ENCODE measurements around the gene ABCC4.

ABCC4 gene

GRCh38 chr13:95030821-95031343 lies 270.4 kb downstream of the ABCC4 start:
- DNase-seq = no peak

DNA sequence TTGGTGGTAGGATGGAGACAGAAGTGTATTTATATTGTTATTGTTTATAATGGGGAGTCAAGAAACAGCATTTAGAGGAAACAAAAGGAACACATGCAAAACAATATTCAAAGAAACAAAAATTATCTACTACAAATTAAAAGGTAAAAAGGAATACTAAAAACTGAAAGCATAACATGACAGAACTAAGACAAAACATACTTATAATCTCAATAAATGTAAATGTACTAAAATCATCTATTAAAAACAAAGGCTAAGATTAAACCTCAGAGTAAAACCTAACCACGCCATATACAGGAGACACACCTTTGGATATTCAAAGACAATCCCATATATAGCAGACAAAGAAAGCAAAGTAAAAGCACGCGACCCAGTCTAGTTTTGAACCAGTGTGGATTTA lies 273.6 kb downstream of the ABCC4 start:
- no peak for DNase-seq

DNA sequence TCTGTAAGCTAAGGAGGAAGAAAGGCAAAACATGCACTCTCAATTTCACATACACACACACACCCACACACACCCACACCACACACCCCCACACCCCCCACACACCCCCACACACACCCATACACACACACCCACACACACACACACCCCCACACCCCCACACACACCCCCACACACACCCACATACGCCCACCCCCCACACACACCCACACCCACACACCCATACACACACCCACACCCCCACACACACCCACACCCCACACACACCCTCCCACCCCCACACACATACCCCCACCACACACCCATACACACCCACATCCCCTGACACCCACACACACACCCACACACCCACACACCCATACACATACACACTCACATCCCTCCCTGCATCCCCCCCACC lies 276.1 kb downstream of the ABCC4 start:
- no peak for DNase-seq

GRCh38 chr13:95023405-95023804 lies 277.8 kb downstream of the ABCC4 start:
- DNase-seq = no peak

GRCh38 chr13:95020298-95020987 lies 280.8 kb downstream of the ABCC4 start:
- DNase-seq = no peak

GRCh38 chr13:95019886-95020285 lies 281.4 kb downstream of the ABCC4 start:
- DNase-seq = no peak

DNA sequence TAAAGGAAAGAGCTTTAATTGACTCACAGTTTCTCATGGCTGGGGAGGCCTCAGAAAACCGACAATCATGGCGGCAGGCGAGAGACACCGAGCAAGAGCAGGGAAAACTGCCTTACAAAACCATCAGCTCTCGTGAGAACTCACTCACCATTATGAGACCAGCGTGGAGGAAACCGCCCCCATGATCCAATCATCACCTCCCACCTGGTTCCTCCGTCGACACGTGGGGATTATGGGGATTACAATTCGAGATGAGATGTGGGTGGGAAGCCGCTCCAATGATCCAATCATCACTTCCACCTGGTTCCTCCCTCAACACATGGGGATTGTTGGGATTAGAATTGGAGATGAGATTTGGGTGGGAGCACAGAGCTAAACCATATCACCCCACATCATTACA lies 293.9 kb downstream of the ABCC4 start:
- no peak for DNase-seq

- no peak for DNase-seq
These were observed 296.0 kb downstream of the ABCC4 start for GRCh38 chr13:95005300-95005699.

DNA sequence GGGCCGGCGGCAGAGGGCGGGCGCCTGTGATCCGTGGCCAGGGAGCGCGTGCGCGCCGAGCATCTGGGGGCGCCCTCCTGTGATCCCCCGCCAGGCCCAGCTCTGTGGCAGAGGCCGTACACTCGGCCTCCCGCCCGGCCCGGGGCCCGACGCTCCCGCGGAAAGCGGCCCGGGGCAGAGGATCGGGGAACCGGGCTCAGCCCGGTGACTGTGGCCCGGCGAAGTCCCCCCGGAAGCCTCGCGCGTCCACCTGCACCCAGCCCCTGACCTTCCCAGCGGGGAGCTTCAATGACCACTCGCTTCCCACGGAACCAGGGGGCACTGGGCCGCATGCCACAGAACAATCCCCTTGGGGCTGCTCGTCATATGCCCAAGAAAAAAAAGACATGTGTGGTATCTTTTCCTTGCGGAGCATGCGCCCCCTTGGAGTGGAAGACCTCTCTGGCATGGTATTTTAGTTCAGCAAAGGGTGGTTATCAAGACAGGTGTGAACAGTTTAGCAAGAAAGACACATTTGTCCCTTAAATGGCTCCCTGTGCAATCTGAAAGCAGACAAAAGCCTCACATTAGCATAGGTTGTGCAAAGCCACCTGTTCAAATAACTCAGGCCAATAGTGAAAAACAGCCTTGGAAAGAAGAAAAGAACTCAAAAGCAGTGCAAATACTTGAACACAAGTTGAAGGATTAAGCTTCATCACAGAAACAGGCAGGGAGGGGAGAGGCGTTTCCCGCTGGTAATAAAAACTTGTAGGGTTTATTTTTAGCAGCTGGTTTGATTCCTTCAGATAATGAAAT lies 298.0 kb downstream of the ABCC4 start:
- no peak for DNase-seq

GRCh38 chr13:95002126-95002525 lies 299.1 kb downstream of the ABCC4 start:
- no peak for DNase-seq

DNA sequence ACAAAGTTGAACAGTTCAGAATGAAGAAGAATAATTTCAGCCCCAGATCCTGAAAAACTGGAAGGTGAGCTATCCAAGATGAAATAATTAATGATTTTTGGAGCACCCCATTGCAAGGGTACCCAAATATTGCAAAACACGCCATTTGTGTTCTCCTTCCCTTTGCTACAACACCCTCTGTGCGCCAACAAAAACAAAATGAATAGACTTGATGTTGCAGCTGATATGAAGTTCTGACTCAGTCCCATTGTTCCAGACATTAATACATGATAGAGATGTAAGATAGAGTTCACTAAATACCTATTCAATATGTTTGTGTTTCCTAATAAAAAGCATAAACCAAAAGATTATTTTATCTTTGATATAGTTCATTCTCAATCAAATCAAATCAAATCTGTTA lies 301.4 kb downstream of the ABCC4 start:
- DNase-seq = no peak

- no peak for DNase-seq
These were observed 304.1 kb downstream of the ABCC4 start for GRCh38 chr13:94997126-94997525.

GRCh38 chr13:94996445-94996844 lies 304.8 kb downstream of the ABCC4 start:
- DNase-seq = no peak

DNA sequence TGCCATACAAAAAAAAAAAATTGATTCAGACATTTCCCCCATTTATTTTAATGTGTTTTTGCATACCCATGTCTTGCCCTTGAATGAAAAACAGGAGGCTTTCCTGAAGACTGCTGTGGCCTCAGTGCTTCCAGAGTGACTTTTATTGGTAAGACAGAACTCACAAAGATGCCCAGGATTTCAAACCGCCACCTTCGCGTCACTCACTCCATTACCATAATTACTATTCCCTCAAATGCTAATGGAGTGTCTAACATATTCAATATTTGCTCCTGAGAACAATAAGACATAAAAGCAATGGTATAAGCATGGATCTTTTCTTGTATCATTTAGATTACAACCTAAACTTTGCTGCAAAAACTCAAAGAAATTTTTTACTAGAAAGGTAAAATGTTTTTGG lies 306.7 kb downstream of the ABCC4 start:
- DNase-seq = no peak

GRCh38 chr13:94993616-94994015 lies 307.6 kb downstream of the ABCC4 start:
- no peak for DNase-seq

GRCh38 chr13:94992036-94992960 lies 309.0 kb downstream of the ABCC4 start:
- no peak for DNase-seq

GRCh38 chr13:94988654-94989053 lies 312.6 kb downstream of the ABCC4 start:
- no peak for DNase-seq

DNA sequence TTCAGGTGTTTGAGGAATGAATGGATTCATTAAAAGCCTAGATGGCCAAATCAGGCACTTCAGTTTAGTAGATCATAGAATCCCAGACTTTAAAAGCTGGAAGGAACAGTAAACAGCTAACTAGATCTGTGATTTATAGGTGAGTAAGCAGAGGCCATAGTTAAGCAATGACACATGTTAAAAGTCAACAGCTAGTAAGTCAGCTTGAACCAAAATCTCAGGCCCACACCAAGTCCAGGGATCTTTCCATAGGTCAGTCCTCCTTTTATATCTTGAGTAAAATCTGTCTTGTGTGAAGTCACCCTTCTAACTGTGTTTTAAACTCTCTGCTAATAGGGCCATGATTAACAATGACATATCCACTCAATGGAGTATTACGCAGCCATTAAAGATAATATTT lies 313.4 kb downstream of the ABCC4 start:
- no peak for DNase-seq

DNA sequence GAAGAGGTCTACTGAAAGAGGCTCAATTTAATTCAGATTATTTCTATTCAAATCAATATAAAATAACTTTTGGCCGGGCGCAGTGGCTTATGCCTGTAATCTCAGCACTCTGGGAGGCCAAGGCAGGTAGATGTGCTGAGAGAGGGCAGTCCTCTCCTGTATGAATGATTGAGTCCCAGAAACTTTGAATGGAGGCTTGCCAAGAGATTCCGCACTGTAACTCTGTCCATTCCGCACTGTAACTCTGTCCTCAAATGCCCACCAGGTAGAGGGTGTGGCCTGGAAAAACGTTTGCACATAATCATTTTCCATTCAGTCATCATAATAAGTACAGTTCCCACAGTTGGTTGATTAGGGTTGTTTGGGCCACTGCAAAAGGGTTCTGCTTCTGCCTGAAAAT lies 314.2 kb downstream of the ABCC4 start:
- no peak for DNase-seq

DNA sequence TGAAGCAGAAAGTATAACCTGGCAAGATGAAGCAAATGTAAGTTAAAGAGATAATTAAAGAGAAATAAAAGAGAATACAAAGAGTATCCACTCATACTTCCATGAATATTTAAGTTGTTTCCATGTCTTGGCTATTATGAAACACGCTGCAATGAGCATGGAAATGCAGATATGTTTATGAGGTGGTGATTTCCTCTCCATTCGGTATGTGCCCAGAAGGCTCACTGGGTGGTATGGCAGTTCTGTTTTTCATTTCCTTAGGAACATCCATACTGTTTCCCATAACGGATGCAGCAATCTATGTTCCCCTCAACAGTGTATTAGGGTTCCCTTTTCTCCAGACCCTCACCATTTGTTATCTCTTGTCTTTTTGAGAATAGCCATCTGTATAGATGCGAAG lies 316.3 kb downstream of the ABCC4 start:
- no peak for DNase-seq

GRCh38 chr13:94978516-94978915 lies 322.7 kb downstream of the ABCC4 start:
- DNase-seq = no peak

- DNase-seq = no peak
These were observed 327.0 kb downstream of the ABCC4 start for GRCh38 chr13:94974015-94974951.
